ENCODE measurements around the gene FER. TPM values are rescaled to one million over a fixed set of nuclear protein-coding genes. Genes with fewer than 3 reads are reported as not detected.

The FER gene
- total RNA-seq, 1 experiment from 2014 or later: 18.0 TPM

DNA sequence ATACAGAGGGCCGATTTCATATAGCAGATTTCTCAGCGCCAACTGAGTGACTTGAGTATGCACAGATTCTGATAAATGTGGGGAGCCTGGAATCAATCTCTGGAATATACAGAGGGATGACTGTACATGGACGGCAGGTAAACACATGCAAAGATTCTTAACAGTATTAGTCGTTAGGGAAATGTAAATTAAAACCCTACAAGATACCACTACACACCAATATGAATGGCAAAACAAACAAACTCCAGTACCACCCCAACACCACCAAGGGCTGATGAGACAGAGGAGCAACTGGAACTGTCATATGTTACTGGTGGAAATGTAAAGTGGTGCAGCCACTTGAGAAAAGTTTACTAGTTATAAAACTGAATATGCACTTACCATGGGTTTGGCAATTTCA is 8.3 kb upstream of the FER start:
- Histone ChIP-seq H3K56ac (ENCODE audit: insufficient read length, low read depth, low read length) (no peak overlapping the region), H3K4me1 (ENCODE audit: insufficient read depth, low read length) (peaks cover 3% of the 10 kb centered on the region; the same call in 1 of the 2 replicates), H2BK5ac (ENCODE audit: insufficient read length, low read length) (no peak overlapping the region), H3K18ac (ENCODE audit: insufficient read length, low read depth, low read length) (no peak overlapping the region), H3K4ac (ENCODE audit: low read depth, low read length) (no peak overlapping the region), H3K9ac (ENCODE audit: extremely low read depth, insufficient read length, low read length) (no peak overlapping the region), H2BK15ac (ENCODE audit: low read depth, low read length) (no peak overlapping the region), H3K27me3 (ENCODE audit: insufficient read depth, low read length) (no peaks in the 10 kb centered on the region), H4K5ac (ENCODE audit: insufficient read length, low read depth, low read length) (no peak overlapping the region), H2BK120ac (ENCODE audit: low read depth, low read length, poor library complexity, severe bottlenecking) (no peak overlapping the region), H4K91ac (ENCODE audit: insufficient read length, low read depth, low read length) (no peak overlapping the region), H2AK5ac (ENCODE audit: insufficient read length, low read length) (no peak overlapping the region), H3K27ac (ENCODE audit: insufficient read length, low read depth, low read length) (no peak overlapping the region), H3K14ac (ENCODE audit: insufficient read depth, low read length) (no peak overlapping the region), H3K9me3 (ENCODE audit: control insufficient read depth, low read depth, low read length) (no peaks in the 10 kb centered on the region), H3K79me1 (ENCODE audit: insufficient read depth, low read depth, low read length, poor library complexity, severe bottlenecking) (no peaks in the 10 kb centered on the region), H3T11ph (ENCODE audit: low read length) (no peak overlapping the region), H4K8ac (replicated peaks; ENCODE audit: insufficient read length, low read depth, low read length) (no peak overlapping the region), H3K23me2 (ENCODE audit: insufficient read length, low read depth, low read length, poor library complexity, severe bottlenecking) (no peaks in the 10 kb centered on the region), H2BK20ac (ENCODE audit: low read depth, low read length, poor library complexity, severe bottlenecking) (no peak overlapping the region), H3K23ac (ENCODE audit: insufficient read length, low read depth, low read length) (no peak overlapping the region), H4K20me1 (ENCODE audit: control insufficient read depth, insufficient read depth, insufficient read length) (no peaks in the 10 kb centered on the region), H2AFZ (ENCODE audit: low read length) (no peak overlapping the region), H2BK12ac (ENCODE audit: insufficient read length, low read depth, low read length) (no peak overlapping the region), H3K79me2 (ENCODE audit: insufficient read depth, low read length) (no peaks in the 10 kb centered on the region), H3K4me2 (ENCODE audit: insufficient read depth, insufficient read length, low read length) (no peak overlapping the region)
- H3K4me1 Mint-ChIP-seq: peaks cover 15 to 18% of the 10 kb centered on the region in 2 experiments
- H3K27me3 Mint-ChIP-seq (ENCODE audit: low read depth): no peaks in the 10 kb centered on the region
- DNase-seq: no peak
- TF ChIP-seq, protein P1, sequence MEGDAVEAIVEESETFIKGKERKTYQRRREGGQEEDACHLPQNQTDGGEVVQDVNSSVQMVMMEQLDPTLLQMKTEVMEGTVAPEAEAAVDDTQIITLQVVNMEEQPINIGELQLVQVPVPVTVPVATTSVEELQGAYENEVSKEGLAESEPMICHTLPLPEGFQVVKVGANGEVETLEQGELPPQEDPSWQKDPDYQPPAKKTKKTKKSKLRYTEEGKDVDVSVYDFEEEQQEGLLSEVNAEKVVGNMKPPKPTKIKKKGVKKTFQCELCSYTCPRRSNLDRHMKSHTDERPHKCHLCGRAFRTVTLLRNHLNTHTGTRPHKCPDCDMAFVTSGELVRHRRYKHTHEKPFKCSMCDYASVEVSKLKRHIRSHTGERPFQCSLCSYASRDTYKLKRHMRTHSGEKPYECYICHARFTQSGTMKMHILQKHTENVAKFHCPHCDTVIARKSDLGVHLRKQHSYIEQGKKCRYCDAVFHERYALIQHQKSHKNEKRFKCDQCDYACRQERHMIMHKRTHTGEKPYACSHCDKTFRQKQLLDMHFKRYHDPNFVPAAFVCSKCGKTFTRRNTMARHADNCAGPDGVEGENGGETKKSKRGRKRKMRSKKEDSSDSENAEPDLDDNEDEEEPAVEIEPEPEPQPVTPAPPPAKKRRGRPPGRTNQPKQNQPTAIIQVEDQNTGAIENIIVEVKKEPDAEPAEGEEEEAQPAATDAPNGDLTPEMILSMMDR (conservative IDR thresholded peaks at IDR 0.05): no peak
- WGBS (ENCODE audit: extremely low coverage, insufficient read length, low lambda C conversion rate): no CpG with 5 or more reads among the region's 4 CpGs
- H3K9me3 Mint-ChIP-seq: peaks cover 0 to 4% of the 10 kb centered on the region in 2 experiments; a peak in 1 of 5 replicates
- H3K36me3 Mint-ChIP-seq (ENCODE audit: insufficient read depth in 1 of 3, low read depth in 3 of 3): peaks cover 0 to 6% (median 0%) of the 10 kb centered on the region in 3 experiments; a peak in 4 of 7 replicates
- H3K27ac Mint-ChIP-seq: no peak overlapping the region
- H3K4me3 Mint-ChIP-seq: no peak overlapping the region
